ENCODE measurements around the gene CMC1.

CMC1 gene

DNA sequence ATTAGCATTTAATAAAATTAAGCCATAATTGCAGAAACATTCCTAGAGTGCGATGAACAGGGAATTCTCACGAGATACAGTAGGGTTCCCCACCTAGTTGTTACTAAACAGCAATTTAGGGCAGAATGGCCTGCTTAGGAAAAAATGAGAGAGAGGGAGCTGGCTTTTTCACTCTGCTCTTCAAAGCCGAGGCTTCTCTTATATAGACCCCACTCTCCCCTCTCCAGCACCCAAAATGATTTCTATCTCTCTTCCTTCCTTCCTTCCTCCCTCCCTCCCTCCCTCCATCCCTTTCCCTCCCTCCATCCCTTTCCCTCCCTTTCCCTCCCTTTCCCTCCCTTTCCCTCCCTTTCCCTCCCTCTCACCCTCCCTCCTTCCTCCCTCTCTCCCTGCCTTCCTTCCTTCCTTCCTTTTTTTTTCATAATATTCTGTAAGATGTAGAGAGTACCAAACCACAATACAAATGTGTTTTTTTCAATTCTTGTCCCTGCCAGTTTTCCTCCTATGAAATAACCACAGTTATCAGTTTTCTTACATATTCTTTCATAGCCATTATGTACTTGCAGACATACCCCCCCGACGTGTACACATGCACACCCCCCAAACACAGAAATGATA lies 59.0 kb downstream of the CMC1 start:
- DNase-seq (ENCODE audit: low spot score) = no peak

DNA sequence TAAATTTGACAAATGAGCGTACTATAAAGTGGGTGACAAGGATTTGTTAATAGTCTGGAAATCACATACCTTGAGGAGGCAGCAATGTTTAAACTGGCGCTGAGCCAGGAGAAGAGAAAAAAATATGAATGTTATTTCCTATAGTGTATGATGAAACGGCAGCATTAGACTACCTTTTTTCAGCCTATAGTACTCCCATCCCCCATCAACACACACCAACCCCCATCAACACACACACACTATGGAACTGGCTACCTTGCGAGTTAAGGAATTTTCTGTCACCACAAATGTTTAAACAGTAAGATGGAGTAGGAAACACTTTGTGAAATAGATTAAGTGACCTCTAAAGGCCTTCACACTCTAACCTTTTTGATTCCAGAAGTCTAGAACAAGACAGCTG lies 60.3 kb downstream of the CMC1 start:
- DNase-seq (ENCODE audit: low spot score) = no peak

GRCh38 chr3:28308196-28308595 lies 66.8 kb downstream of the CMC1 start:
- no peak for DNase-seq (ENCODE audit: low spot score)

GRCh38 chr3:28315711-28316110 lies 74.3 kb downstream of the CMC1 start:
- DNase-seq (ENCODE audit: low spot score) = no peak

GRCh38 chr3:28316226-28316625 lies 74.8 kb downstream of the CMC1 start:
- no peak for DNase-seq (ENCODE audit: low spot score)

DNA sequence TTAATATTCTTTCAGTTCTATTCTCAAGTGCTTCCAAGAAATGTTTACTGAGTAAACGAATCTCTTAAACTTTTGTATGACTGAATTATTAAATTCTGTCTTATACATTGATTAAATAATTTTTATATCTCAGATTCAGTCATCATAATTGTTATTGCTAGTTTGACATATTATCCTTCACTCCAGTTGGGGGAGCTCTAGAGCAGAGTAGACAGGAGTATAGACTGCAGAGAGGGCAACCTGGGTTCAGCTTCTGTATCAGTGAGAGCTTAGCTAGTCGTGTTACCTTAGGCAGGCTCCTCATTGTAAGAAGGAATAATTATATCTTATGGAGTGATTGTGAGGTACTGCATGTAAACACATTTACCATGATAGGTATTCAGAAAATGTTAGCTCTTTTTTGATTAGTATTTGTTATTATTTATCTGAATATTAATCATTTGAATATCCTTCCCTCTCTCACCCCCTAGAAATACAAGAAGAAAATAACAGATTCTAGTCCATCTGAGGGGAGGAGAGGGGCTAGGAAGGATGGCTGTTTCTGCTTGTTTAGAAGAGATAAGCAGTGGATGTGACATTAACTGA lies 76.1 kb downstream of the CMC1 start:
- DNase-seq (ENCODE audit: low spot score) = peak; percentile 19

DNA sequence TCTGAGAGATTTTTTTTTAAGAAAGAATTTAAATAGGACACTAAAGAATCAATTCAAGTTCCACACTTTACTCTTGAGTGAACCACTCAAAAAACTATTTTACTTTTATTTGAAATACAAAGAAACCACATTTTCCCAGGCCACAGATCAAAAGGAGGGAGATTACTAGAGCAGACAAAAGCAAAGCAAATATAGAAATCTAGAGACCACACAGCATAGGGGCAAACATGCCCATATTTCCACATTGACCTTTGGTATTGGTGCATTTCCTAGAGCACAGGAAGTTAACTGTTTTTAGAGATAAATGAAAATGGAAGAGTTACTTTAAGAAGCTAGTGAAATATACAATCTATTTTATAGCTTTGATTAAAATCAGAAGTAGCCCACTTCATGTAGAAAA lies 79.6 kb downstream of the CMC1 start:
- no peak for DNase-seq (ENCODE audit: low spot score)

DNA sequence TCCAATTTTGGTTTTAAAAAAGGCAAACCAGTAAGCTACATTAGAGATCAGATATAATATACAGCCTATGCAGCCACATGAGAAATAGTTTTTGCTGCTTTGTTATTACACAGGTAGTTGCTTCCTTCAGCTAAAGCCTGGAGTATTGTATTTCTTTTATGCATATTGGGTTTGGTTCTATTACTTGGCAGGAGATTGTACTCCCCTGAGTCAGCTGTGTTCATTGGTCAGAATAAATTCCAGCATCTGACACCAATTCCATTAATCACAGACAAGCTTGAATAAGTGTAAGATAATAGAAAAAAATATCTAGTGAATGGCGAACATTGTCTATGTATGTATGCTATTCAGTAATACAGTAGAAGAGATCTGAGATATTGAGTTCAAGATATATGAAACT lies 81.0 kb downstream of the CMC1 start:
- no peak for DNase-seq (ENCODE audit: low spot score)

DNA sequence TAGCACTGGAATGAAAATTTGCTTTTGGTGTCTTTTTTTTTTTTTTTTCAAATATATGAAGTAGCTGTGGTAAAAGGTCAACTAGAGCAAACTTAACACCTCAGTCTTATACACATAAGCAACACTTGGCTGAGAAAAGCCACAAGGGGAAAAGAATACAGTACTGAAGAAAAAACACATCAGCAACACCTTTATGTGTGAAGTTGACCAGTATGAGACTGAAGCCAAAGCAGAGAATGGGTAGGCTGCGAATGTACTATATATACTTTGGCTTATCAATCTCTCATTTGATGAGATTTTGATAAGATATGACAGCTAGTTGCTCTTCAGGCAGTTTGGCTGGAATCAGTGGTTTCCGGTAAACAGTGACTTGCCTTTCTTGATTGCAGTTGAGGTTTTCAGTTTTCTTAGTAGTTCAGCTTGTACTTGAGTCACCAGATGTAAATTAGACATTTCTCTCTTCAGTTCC lies 85.1 kb downstream of the CMC1 start:
- DNase-seq (ENCODE audit: low spot score) = no peak

DNA sequence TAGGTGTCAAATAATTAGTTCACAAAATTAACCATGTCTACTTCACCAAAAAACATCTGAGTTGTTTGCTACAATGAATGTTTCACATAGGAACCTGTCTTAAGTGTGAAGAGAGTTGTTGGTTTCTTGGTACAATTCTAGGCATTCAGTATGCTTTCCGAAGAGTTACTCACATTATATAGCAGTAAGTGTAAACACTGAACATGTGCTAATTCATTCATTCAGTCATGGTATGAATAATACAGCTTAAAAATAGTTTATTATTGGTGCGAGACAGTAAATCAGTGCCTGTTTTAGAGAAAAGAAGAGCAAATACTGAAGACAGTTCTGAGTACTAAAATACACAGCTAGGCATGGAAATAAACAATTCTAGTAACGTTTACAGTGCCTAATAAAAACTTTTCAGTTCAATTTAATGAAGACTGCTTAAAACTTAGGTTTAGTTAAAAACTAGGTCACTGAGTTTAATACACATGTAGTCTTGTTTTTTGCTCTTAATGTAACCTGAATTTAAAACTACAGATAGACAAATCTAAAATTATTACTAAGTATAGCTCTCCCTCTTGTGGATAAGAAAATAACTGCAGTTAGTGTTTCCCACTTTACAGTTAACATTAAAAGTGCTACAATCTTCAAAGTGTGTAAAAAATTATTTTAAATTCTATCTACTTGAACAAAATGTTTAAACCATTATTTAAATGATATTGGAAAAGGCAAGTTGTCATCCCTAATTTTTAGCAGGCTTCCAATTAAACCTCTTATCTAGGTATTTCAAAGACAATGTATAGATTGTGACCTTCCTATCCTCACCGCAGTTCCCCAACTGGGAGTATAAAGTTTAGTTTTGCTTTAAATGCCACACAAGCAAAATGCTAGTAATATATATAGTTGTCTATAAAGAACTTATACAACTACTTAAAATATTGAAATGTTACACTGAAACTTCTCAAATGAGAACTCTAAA lies 87.1 kb downstream of the CMC1 start:
- peak; percentile 42 for DNase-seq (ENCODE audit: low spot score)

DNA sequence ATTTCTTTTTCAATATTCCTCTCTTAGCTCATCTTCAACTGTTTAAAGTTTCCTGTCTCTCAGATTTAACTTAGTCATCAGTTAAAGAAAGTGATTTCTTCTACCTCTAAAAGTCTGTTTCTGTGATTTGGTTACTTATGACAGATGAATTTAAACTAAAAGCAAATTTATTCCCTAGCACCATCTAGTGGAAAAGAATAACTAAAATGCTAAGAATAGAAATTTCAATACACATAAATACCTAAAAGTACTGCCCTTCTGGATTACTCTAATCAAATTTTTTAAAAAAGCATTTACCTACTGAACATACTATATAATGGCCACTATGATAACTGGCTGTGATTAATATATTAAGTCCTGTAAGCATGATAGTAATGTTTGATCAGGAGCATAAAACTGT lies 93.1 kb downstream of the CMC1 start:
- DNase-seq (ENCODE audit: low spot score) = no peak

- DNase-seq (ENCODE audit: low spot score) = no peak
These were observed 93.8 kb downstream of the CMC1 start for GRCh38 chr3:28335246-28335645.

- no peak for DNase-seq (ENCODE audit: low spot score)
These were observed 95.8 kb downstream of the CMC1 start for GRCh38 chr3:28337230-28337629.

DNA sequence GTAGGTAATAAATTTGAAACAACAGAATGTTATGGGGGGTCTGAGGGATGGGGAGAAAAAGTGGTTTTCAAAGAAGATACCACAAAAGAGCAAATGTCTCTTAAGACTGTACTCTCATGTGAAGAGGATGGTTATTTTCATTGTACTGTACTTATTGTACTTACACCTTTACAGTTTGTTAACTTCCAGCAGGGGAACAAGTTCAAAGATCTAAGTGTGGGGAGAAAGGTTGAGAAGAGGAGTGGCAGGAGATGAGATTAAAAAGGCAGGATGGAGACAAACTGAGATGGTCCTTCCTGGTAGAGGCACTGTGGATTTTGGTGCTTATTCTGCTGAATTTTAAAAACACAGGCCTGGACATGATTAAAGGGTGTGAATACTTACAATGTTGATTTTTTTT lies 101.7 kb downstream of the CMC1 start:
- DNase-seq (ENCODE audit: low spot score) = no peak

DNA sequence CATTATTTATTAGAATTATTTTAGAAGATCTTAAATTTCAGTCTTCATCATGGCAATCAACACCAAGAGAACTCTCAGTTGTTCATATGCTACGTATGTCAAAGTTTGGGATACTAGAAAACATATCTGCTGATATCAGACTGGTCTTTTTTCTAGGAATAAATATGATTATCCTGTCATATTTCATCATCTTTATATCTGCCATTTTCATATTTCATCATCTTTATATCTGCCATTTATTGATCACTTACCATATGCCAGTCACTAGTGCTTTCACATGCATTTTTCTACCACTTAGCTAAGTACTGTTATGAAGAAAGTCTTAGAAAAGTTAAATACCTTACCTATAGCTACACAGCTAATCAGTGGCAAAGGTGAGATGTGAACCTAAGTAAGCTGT lies 104.3 kb downstream of the CMC1 start:
- DNase-seq (ENCODE audit: low spot score) = no peak

DNA sequence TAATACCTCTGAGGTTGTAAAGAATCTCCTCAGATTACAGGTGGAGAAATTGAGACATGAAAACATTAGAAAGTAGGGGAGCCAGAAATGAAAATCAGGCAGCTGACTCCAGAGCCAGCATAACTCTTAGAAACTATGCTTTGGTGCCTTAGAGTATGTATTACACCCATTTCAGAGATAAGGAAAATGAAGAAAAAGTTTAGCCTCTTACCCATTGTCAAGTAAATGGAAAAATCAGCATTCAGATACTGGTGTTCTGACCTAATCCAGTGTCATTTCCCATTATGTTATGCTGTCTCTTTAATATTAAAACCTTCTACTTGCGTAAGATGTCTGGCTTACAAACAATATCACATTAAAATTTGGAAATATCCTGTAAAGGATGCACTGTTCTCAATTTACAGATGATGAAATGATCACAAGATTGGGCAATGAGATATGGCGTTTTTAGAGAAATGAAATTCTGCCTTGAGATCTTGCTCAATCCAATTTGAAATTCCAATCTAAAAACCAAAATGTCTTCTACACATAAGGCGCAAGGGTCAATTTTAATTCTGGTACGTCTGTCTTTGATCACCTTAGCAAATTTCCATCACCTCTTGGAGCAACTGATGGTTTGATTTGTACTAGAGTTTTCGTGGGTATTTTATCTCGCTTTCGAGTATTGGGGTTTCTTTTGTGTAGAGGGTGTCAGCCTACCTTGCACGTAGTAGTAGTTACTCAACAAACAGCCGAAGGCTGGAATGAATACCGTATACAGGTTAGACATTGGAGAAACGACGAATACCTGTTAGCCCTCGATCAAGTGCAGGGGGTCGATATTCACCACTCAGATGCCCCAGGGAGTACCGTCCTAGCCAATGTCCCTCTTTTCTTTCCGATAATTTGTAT lies 106.2 kb downstream of the CMC1 start:
- no peak for DNase-seq (ENCODE audit: low spot score)

DNA sequence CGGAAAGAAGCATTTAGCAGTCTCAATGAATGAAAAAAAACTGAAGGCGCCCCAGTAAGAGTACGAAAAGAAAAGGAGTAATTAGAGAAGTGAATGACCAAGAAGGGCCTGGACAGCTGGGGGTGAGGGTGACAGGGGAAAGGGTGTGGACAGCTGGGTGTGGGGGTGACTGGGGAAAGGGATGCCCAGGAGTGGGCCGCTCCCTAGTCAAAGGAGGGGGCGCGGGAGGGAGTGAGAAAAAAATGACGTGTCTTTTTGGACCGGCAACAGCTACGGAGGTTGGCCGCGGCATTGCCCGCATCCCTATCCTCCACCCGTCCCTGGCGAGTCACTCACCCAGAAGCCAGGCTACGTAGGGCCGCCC lies 106.8 kb downstream of the CMC1 start:
- no peak for DNase-seq (ENCODE audit: low spot score)

GRCh38 chr3:28348629-28349468 lies 107.4 kb downstream of the CMC1 start, which contains the start of the genes AZI2 and ZCWPW2:
TSS of gene AZI2 (minus strand) at chr3:28348824. CDS start at chr3:28340617, 8,207 bp downstream.
TSS of gene ZCWPW2 (plus strand) at chr3:28348721. CDS start at chr3:28413069, 64,348 bp downstream.
- peak; percentile 95 for DNase-seq (ENCODE audit: low spot score)

DNA sequence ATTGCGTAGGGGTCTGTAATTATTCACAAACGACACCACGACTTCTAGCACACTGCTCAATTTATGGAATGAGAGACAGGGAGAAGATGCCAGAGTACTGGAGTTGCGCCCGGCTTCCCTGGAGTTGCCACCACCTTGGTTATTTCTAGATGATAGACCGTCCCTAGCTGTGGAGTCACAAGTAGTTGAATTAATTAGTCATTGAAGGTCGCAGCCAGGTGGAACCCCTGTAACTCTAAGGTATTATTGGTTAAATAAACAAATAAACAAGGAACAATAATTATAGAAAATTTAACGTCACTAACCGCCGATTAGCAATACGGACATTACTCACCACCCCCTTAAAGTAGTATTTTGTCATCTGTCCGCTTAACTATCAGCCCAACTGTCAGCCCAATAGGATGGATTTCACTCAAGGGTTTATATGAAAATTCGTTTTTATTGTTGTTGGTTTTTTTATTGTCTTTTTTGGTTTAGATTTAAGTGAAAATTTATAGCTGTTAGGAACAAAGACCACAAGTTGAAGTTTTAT lies 108.1 kb downstream of the CMC1 start:
- DNase-seq (ENCODE audit: low spot score) = peak; percentile 61

Measured in LoVo (cell line).